Astrocyte (in vitro differentiated cells and primary cell): Measurements from ENCODE around the gene TOR4A.

Experiments
- CTCF ChIP-seq: IDR thresholded peaks from 2 replicates; pipeline ENCODE4 v1.5.1; 2011; ENCODE audit warnings: low read depth, mild to moderate bottlenecking, inconsistent platforms, low read length, moderate library complexity; ENCODE audit not compliant: insufficient read depth
- EZH2 ChIP-seq: IDR thresholded peaks from 2 replicates; pipeline ENCODE4 v1.6.1; 2012; ENCODE audit warnings: mild to moderate bottlenecking, low read length, inconsistent platforms; ENCODE audit not compliant: insufficient read depth

GRCh38 chr9:137318602-137319001 is 41.1 kb downstream of the TOR4A start:
- TF ChIP-seq CTCF = no peak
- TF ChIP-seq EZH2 = no peak
